Measurements from ENCODE around the gene IFNL4.
"Not testable (repeated sequence)": the region's sequence is repeated elsewhere in the genome, so short reads cannot be mapped to it uniquely, and the experiment has no call there.

IFNL4 gene

GRCh38 chr19:39248806-39249205, at the start of gene IFNL4:
TSS of gene IFNL4 (minus strand) at chr19:39248856.
- in situ Hi-C loops (cut with MboI; ENCODE audit: low sequenced_read_pairs) = no loop called here

GRCh38 chr19:39297931-39298634, 49.4 kb upstream of the IFNL4 start:
- in situ Hi-C loops (cut with MboI; ENCODE audit: low sequenced_read_pairs) = no loop called here

GRCh38 chr19:39296906-39297305, 48.2 kb upstream of the IFNL4 start:
- in situ Hi-C loops (cut with MboI; ENCODE audit: low sequenced_read_pairs) = no loop called here

GRCh38 chr19:39296055-39296645, 47.5 kb upstream of the IFNL4 start, which contains the start of gene IFNL1:
TSS of gene IFNL1 (plus strand) at chr19:39296407. CDS start at chr19:39296422, 15 bp downstream.
- in situ Hi-C loops (cut with MboI; ENCODE audit: low sequenced_read_pairs) = no loop called here

GRCh38 chr19:39293394-39293793, 44.7 kb upstream of the IFNL4 start:
- in situ Hi-C loops (cut with MboI; ENCODE audit: low sequenced_read_pairs) = no loop called here

- in situ Hi-C loops (cut with MboI; ENCODE audit: low sequenced_read_pairs) = no loop called here
These were observed 35.4 kb upstream of the IFNL4 start for GRCh38 chr19:39284032-39284431.

- in situ Hi-C loops (cut with MboI; ENCODE audit: low sequenced_read_pairs) = no loop called here
These were observed 33.4 kb upstream of the IFNL4 start for GRCh38 chr19:39282021-39282420.

- in situ Hi-C loops (cut with MboI; ENCODE audit: low sequenced_read_pairs) = no loop called here
These were observed 28.9 kb upstream of the IFNL4 start for GRCh38 chr19:39277598-39277997.

- in situ Hi-C loops (cut with MboI; ENCODE audit: low sequenced_read_pairs) = no loop called here
These were observed 28.1 kb upstream of the IFNL4 start for GRCh38 chr19:39276740-39277139.

- in situ Hi-C loops (cut with MboI; ENCODE audit: low sequenced_read_pairs) = no loop called here
These were observed 26.9 kb upstream of the IFNL4 start for GRCh38 chr19:39275578-39275977.

GRCh38 chr19:39273859-39274258, 25.2 kb upstream of the IFNL4 start:
- in situ Hi-C loops (cut with MboI; ENCODE audit: low sequenced_read_pairs) = not testable (repeated sequence)

GRCh38 chr19:39270036-39270871, 21.6 kb upstream of the IFNL4 start:
- in situ Hi-C loops (cut with MboI; ENCODE audit: low sequenced_read_pairs) = no loop called here

- in situ Hi-C loops (cut with MboI; ENCODE audit: low sequenced_read_pairs) = not testable (repeated sequence)
These were observed 20.7 kb upstream of the IFNL4 start for GRCh38 chr19:39269369-39269768.

- in situ Hi-C loops (cut with MboI; ENCODE audit: low sequenced_read_pairs) = not testable (repeated sequence)
These were observed 20.0 kb upstream of the IFNL4 start for GRCh38 chr19:39268531-39269223.

GRCh38 chr19:39268085-39268484, 19.4 kb upstream of the IFNL4 start, which contains the start of gene IFNL2:
TSS of gene IFNL2 (plus strand) at chr19:39268396. CDS start at chr19:39268569, 173 bp downstream.
- in situ Hi-C loops (cut with MboI; ENCODE audit: low sequenced_read_pairs) = not testable (repeated sequence)

- in situ Hi-C loops (cut with MboI; ENCODE audit: low sequenced_read_pairs) = no loop called here
These were observed 16.8 kb upstream of the IFNL4 start for GRCh38 chr19:39265321-39265916.

- in situ Hi-C loops (cut with MboI; ENCODE audit: low sequenced_read_pairs) = no loop called here
These were observed 15.9 kb upstream of the IFNL4 start for GRCh38 chr19:39264306-39265290.

- in situ Hi-C loops (cut with MboI; ENCODE audit: low sequenced_read_pairs) = no loop called here
These were observed 15.3 kb upstream of the IFNL4 start for GRCh38 chr19:39263912-39264305.

GRCh38 chr19:39262496-39262895, 13.8 kb upstream of the IFNL4 start:
- in situ Hi-C loops (cut with MboI; ENCODE audit: low sequenced_read_pairs) = no loop called here

Data from HL-60/S4 (cell line).